MM.1S (cell line): ENCODE data around the gene ACER1.

Experiments used
- CTCF ChIP-seq: fragments of 300-600 bp; sonication (generic); IDR thresholded peaks from 2 replicates; pipeline ENCODE4 v1.5.1; 2016; ENCODE audit warnings: antibody characterized with exemption, low read length, mixed read lengths
- EZH2 ChIP-seq: fragments of 300-600 bp; sonication (generic); optimal IDR thresholded peaks from 2 replicates; pipeline ENCODE3; 2017; ENCODE audit warnings: low read depth, mild to moderate bottlenecking, antibody characterized with exemption, low read length, mixed read lengths
- EZH2phosphoT487 ChIP-seq: fragments of 300-600 bp; sonication (generic); IDR thresholded peaks from 2 replicates; pipeline ENCODE4 v1.6.1; 2018; ENCODE audit warnings: antibody characterized with exemption, low read length

- TF ChIP-seq CTCF = no peak
- no peak for TF ChIP-seq EZH2
- TF ChIP-seq EZH2phosphoT487 = no peak
Measured at GRCh38 chr19:6264803-6265202, 68.6 kb downstream of the ACER1 start.
